GM12801 (cell line): ENCODE results near the gene NBEA.

Experiments
- CTCF ChIP-seq: IDR thresholded peaks from one replicate; pipeline ENCODE4 v1.5.1; 2011; ENCODE audit warnings: control low read depth; ENCODE audit not compliant: insufficient read length; ENCODE audit errors: extremely low read depth

The NBEA gene

DNA sequence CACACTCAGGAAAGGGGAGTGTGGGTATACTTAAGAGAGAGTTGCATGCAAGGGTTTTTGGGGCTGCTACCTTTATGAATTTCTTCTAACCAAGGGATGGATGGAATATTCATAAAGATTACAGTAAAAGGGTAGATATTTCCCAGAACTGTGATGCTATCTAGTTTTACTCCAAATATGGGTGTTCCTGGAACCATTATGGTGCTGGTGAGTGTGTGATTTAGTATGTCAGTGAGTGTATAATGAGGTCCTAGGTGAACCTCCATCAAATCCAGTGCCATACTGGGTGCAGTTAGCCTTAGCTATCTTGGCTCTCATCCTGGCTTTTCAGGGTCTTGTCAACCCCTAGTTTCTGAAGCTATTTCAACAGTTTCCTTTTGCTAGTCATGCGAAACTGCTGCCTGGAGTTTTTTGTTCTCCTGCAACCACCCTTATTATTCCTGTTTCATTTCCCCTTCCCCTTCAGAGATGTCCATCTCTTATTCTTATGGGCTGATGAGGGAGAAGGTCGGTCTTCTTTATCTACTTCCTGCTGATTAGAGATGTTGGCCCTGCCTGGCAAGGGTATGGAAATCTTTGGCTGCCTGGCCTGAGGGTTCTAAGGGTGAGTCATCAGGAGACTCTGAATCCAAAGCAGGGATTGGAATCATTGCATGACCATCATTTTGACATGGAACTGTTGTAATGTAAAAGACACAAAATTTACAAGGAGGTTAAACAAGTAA, 202.3 kb downstream of the NBEA start:
- no peak for TF ChIP-seq CTCF

GRCh38 chr13:35146686-35147085, 204.6 kb downstream of the NBEA start:
- TF ChIP-seq CTCF, result no peak

GRCh38 chr13:35157143-35157755, 215.2 kb downstream of the NBEA start:
- no peak for TF ChIP-seq CTCF

DNA sequence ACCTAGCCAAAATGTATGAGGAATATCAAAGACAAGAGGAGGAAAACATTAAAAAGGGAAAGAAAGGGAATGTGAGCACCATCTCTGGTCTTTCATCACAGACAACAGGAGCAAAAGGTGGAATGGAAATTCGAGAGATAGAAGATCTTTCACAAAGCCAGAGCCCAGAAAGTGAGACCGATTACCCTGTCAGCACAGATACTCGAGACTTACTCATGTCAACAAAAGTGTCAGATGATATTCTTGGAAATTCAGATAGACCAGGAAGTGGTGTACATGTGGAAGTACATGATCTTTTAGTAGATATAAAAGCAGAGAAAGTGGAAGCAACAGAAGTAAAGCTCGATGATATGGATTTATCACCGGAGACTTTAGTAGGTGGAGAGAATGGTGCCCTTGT, 217.0 kb downstream of the NBEA start:
- TF ChIP-seq CTCF, result no peak

GRCh38 chr13:35160896-35161295, 218.8 kb downstream of the NBEA start:
- TF ChIP-seq CTCF, result no peak

DNA sequence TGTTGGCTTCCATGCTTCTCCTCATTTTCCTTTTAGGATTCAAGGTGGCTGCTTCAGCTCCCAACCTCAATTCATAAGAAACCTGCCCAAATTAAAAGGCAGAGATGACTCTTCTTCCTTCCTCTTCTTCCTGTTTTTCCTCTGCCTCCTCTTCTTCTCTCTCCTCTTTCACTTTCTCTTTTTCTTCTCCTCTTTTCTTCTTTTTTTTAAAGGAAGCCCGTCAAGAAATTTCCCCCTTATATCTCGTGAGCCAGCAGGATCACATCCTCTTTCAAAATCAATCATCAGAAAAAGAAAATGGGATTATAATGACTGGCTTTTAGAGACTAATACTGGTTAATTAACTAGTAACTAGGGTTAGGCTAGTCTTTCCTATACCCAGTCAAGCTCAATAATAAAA, 220.3 kb downstream of the NBEA start:
- no peak for TF ChIP-seq CTCF

- TF ChIP-seq CTCF, result no peak
Measured at GRCh38 chr13:35163674-35164073, 221.6 kb downstream of the NBEA start.
